ENCODE data around the gene SLC26A9.
A peak's percentile ranks its signal among the peaks of the same experiment; 100 is the strongest.
"Not testable (repeated sequence)": the region's sequence is repeated elsewhere in the genome, so short reads cannot be mapped to it uniquely, and the experiment has no call there.

The SLC26A9 gene

GRCh38 chr1:205889706-205890105 lies 53.5 kb downstream of the SLC26A9 start:
- not testable (repeated sequence) for DNase-seq

GRCh38 chr1:205889006-205889405 lies 54.2 kb downstream of the SLC26A9 start:
- DNase-seq, result peak in 1 of 5 experiments; percentile 71

- no peak for DNase-seq
Measured at GRCh38 chr1:205883792-205884191, 59.5 kb downstream of the SLC26A9 start.

GRCh38 chr1:205880923-205881322 lies 62.3 kb downstream of the SLC26A9 start:
- no peak for DNase-seq

- no peak for DNase-seq
Measured at GRCh38 chr1:205879974-205880373, 63.3 kb downstream of the SLC26A9 start.

- DNase-seq, result peak in 1 of 5 experiments; percentile 5
Measured at GRCh38 chr1:205878026-205878425, 65.2 kb downstream of the SLC26A9 start.

- DNase-seq, result not testable (repeated sequence)
Measured at GRCh38 chr1:205873148-205873547, 70.1 kb downstream of the SLC26A9 start.

GRCh38 chr1:205870236-205870635 lies 73.0 kb downstream of the SLC26A9 start:
- no peak for DNase-seq

All from T-helper 2 cell (primary cell).